Measurements from ENCODE around the gene FBLN1. TPM values are rescaled to one million over a fixed set of nuclear protein-coding genes. Genes with fewer than 3 reads are reported as not detected.

The FBLN1 gene
- polyA plus RNA-seq, 3 donors, result 79.1 to 105 (median 97.9) TPM

DNA sequence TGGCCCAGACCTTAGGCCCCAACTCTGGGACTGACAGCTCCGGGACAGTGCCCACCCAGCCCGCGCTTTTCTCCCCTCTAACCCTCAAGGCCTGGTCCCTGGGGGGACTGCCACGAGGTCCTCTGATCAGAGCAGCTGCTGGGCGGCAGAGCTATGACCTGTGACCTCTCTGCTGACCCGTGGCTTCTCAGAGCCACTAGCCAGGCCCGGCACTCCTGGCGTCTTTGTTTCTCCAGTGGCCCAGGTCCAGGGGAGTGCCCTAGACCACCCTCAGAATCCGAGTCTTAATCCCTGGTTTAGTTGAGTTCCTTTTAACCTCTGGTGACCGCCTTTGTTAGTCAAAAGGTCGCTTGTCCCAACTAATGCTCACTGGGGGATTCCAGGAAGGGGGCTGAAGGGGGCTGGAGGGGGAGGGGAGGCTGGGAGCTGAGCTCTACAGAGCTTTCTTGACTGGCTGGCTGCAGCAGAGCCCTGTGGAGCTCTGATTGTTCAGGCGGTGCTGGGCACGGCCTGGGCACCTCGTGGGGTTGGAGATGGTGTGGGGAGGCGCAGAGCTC, 1.2 kb downstream of the FBLN1 start:
- DNase-seq (ENCODE audit: low read depth in 3 of 3, low spot score in 2 of 3), result peak in 1 of 3 donors; percentile 27

- peak in 1 of 3 donors; percentile 32 for DNase-seq (ENCODE audit: low read depth in 3 of 3, low spot score in 2 of 3)
Observed at GRCh38 chr22:45504373-45505341, 2.0 kb downstream of the FBLN1 start.

GRCh38 chr22:45505991-45506747, 3.5 kb downstream of the FBLN1 start:
- DNase-seq (ENCODE audit: low read depth in 3 of 3, low spot score in 2 of 3), result no peak

GRCh38 chr22:45506816-45507360, 4.2 kb downstream of the FBLN1 start:
- no peak for DNase-seq (ENCODE audit: low read depth in 3 of 3, low spot score in 2 of 3)

DNA sequence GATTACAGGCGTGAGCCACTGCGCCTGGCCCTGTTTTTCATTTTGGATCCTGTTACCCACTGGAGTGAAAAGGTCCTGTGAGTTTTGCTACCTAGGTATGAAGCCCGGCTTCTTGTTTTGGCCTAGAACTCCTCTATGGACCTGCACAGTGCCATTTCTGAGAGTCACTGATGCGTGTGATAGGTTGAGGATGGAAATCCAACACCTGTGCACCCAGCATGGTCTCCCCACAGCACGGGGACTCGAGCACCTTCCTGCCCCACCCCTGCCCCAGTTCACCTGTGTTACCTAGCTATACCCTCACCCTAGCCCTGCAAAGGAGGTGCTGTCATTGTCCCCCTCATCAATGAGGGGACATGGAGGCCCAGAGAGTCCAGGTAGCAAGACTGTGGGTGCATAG, 5.1 kb downstream of the FBLN1 start:
- no peak for DNase-seq (ENCODE audit: low read depth in 3 of 3, low spot score in 2 of 3)

GRCh38 chr22:45508814-45509213, 6.1 kb downstream of the FBLN1 start:
- DNase-seq (ENCODE audit: low read depth in 3 of 3, low spot score in 2 of 3), result no peak

- no peak for DNase-seq (ENCODE audit: low read depth in 3 of 3, low spot score in 2 of 3)
Observed at GRCh38 chr22:45510376-45511232, 7.9 kb downstream of the FBLN1 start.

DNA sequence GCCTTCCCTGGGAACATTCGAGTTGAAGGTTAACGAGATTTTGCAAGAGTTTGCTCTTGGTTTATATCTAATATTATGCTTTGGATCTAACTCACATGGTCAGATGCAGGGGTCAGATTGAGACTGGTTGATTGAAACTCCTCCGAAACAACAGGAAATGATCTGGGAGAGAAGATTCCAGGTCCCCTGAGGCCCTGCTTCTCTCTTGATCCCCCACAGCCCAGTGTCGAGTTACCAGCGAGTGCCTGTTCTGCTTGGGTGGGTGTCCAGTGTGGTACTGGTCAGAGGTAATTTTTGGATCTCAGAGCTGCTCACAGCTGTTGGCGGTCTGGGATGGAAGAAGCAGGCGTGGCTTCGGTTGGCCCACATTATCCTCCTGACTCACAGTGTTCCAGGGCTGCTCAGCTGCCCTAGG, 9.2 kb downstream of the FBLN1 start:
- no peak for DNase-seq (ENCODE audit: low read depth in 3 of 3, low spot score in 2 of 3)

- no peak for DNase-seq (ENCODE audit: low read depth in 3 of 3, low spot score in 2 of 3)
Observed at GRCh38 chr22:45512363-45512762, 9.7 kb downstream of the FBLN1 start.

- no peak for DNase-seq (ENCODE audit: low read depth in 3 of 3, low spot score in 2 of 3)
Observed at GRCh38 chr22:45515676-45516075, 13.0 kb downstream of the FBLN1 start.

GRCh38 chr22:45516163-45516562, 13.5 kb downstream of the FBLN1 start:
- DNase-seq (ENCODE audit: low read depth in 3 of 3, low spot score in 2 of 3), result no peak

- no peak for DNase-seq (ENCODE audit: low read depth in 3 of 3, low spot score in 2 of 3)
Observed at GRCh38 chr22:45516923-45517675, 14.4 kb downstream of the FBLN1 start.

DNA sequence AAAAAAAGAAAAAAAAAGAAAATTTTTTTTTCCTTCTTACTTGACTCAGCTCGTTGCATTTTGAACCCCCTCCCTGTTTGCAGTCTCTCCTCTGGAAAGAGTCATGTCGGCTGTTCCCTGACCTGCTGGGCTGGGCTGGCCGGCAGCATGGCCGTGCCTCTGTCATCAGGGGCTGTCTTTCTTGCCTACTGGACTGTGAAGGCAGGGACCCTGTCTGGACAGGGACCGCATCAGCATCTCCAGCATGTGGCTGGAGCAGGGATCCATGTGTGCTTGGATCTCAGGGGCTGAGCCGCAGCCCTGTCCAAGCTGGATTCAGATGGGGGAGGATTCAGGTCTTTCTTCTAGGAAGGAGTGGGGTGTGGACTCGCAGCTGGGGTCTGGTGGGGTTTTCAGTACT, 15.5 kb downstream of the FBLN1 start:
- no peak for DNase-seq (ENCODE audit: low read depth in 3 of 3, low spot score in 2 of 3)

DNA sequence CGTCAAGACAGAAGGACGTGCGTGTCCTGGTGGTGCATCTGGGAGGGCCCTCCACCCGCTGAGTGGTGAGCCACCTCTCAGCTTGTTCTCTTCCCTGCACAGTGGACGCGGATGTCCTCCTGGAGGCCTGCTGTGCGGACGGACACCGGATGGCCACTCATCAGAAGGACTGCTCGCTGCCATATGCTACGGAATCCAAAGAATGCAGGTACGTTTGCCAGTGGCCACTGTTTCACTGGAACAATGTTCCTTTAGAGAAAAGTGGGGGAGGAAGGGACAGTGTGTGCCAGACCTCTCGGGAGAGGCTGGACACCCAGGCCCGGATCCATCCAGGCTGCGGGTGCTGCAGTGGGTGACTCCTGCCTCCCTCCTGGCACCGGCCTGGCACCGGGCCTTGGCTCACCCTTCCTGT, 15.9 kb downstream of the FBLN1 start:
- DNase-seq (ENCODE audit: low read depth in 3 of 3, low spot score in 2 of 3), result no peak

DNA sequence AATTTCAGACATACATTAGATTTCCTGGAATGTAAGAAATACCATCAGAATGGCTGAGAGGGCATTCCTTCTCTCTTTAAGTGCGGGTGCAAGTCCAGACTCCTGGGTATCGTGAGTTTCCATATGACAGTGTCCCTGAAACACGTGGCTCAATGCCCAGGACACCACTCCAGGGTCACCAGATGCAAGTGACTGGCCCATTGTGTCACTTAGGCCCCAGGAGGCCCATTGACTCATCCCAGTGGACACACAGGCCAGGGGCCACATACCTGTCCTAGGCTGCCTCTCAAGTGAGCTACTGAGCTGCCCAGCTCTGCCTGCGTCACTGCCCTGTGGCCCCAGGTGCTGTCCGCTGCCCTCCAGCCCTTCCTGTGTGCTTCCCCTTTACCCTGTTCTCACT, 18.5 kb downstream of the FBLN1 start:
- no peak for DNase-seq (ENCODE audit: low read depth in 3 of 3, low spot score in 2 of 3)

DNA sequence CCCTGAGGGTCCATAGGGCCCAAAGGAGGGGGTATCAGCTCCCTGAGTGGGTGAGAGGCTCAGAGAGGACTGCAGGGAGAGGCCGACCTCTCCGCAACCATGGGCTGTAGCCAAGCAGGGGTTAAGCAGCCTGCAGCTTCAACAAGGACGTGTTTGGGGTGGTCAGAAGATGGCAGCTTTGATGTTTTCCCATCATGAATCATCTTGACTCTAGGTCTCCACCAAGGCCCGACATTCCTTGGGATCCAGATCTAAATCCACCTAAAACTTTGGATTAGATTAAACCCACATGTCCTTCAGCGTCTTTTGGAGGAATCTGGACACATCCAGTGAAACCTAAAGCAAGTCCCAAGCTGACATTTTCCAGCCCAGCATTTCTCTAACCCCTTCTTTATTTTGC, 19.8 kb downstream of the FBLN1 start:
- no peak for DNase-seq (ENCODE audit: low read depth in 3 of 3, low spot score in 2 of 3)

DNA sequence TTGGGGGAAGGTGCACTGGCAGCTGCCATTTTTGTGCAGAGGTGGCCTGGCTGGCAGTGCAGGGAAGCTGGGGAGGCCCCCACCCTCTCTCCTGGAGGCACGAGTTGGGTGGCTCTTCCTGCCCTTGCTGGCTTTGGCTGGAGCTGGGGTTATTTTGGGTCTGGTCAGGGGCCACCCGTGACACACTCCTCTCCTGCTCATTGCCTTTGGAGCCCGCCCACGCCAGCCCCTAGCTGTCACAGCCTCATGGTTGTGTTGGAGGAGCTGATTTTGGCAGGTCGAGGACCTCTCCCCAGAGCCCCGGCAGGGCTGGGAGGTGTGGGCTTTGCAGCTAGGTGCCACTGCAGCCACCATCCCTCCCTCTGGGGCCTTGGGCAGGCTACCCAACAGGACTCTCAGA, 21.5 kb downstream of the FBLN1 start:
- DNase-seq (ENCODE audit: low read depth in 3 of 3, low spot score in 2 of 3), result no peak

DNA sequence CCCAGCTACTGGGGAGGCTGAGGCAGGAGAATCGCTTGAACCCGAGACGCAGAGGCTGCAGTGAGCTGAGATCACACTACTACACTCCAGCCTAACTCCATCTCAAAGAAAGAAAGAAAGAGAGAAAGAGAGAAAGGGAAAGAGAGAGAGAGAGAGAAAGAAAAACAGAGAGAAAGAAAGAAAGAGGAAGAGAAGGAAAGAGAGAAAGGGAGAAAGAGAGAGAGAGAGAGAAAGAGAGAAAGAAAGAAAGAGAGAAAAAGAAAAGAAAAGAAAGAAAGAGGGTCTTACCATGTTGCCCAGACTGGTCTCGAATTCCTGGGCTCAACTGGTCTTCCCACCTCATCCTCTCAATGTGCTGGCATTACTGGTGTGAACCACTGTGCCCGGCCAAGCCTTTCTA, 22.3 kb downstream of the FBLN1 start:
- no peak for DNase-seq (ENCODE audit: low read depth in 3 of 3, low spot score in 2 of 3)

- DNase-seq (ENCODE audit: low read depth in 3 of 3, low spot score in 2 of 3), result no peak
Observed at GRCh38 chr22:45525480-45525879, 22.8 kb downstream of the FBLN1 start.

Measured in right renal cortex interstitium (tissue), 3 donors.